Astrocyte (in vitro differentiated cells and primary cell): Measurements from ENCODE around the gene CD300E.

Experiments used
- EZH2 ChIP-seq: IDR thresholded peaks from 2 replicates; pipeline ENCODE4 v1.6.1; 2012; ENCODE audit warnings: mild to moderate bottlenecking, low read length, inconsistent platforms; ENCODE audit not compliant: insufficient read depth
- TF ChIP-seq, protein P1 (sequence below): IDR thresholded peaks from 2 replicates; pipeline ENCODE4 v1.5.1; 2011; ENCODE audit warnings: low read depth, mild to moderate bottlenecking, inconsistent platforms, low read length, moderate library complexity; ENCODE audit not compliant: insufficient read depth

DNA sequence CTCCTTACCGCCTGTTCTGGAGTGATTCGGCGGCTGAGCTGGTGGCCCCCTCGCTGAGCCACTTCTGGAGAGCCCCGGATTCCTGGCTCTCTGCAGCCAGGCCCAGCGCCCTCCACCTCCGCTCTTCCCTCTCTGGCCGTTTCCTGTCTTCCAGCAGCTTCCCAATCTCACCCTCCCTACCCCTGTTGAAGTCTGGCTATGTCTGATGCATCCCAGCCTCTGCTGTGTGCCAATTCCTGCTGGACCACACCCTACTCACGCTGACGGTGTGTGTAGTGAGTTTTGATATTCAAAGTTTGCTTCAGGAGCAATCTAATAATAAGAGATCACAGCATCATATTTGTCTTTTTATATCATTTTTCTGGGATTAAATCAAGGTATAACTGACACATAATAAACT lies 40.9 kb downstream of the CD300E start:
- TF ChIP-seq, protein P1, sequence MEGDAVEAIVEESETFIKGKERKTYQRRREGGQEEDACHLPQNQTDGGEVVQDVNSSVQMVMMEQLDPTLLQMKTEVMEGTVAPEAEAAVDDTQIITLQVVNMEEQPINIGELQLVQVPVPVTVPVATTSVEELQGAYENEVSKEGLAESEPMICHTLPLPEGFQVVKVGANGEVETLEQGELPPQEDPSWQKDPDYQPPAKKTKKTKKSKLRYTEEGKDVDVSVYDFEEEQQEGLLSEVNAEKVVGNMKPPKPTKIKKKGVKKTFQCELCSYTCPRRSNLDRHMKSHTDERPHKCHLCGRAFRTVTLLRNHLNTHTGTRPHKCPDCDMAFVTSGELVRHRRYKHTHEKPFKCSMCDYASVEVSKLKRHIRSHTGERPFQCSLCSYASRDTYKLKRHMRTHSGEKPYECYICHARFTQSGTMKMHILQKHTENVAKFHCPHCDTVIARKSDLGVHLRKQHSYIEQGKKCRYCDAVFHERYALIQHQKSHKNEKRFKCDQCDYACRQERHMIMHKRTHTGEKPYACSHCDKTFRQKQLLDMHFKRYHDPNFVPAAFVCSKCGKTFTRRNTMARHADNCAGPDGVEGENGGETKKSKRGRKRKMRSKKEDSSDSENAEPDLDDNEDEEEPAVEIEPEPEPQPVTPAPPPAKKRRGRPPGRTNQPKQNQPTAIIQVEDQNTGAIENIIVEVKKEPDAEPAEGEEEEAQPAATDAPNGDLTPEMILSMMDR, result no peak
- no peak for TF ChIP-seq EZH2
